GM19372 (cell line): ENCODE data around the gene AVP.
"Not testable (repeated sequence)": the region's sequence is repeated elsewhere in the genome, so short reads cannot be mapped to it uniquely, and the experiment has no call there.

Experiments used
- ATAC-seq: cut with Tn5 transposase; IDR thresholded peaks from one replicate; pipeline ENCODE4 v1.9.1; 2021; ENCODE audit warnings: mild to moderate bottlenecking, low read depth, moderate library complexity; ENCODE audit not compliant: unreplicated experiment

Gene AVP

GRCh38 chr20:3084283-3084985 lies at the start of gene AVP:
AVP (minus strand) TSS chr20:3084724; CDS start chr20:3084674, 50 bp downstream.
- no peak for ATAC-seq

- ATAC-seq: no peak
Observed at GRCh38 chr20:3134151-3134550, 49.6 kb upstream of the AVP start.

- no peak for ATAC-seq
Observed at GRCh38 chr20:3133155-3133554, 48.6 kb upstream of the AVP start.

GRCh38 chr20:3130051-3130600 lies 45.6 kb upstream of the AVP start:
- ATAC-seq: no peak

- no peak for ATAC-seq
Observed at GRCh38 chr20:3129094-3129493, 44.6 kb upstream of the AVP start.

GRCh38 chr20:3128275-3128984 lies 43.9 kb upstream of the AVP start:
- ATAC-seq: no peak

- no peak for ATAC-seq
Observed at GRCh38 chr20:3126527-3126859, 42.0 kb upstream of the AVP start.

GRCh38 chr20:3125776-3126526 lies 41.4 kb upstream of the AVP start:
- not testable (repeated sequence) for ATAC-seq

GRCh38 chr20:3124773-3125560 lies 40.4 kb upstream of the AVP start:
- ATAC-seq: not testable (repeated sequence)

GRCh38 chr20:3124163-3124562 lies 39.6 kb upstream of the AVP start:
- not testable (repeated sequence) for ATAC-seq

- ATAC-seq: no peak
Observed at GRCh38 chr20:3123542-3123941, 39.0 kb upstream of the AVP start.

GRCh38 chr20:3121955-3122610 lies 37.6 kb upstream of the AVP start:
- ATAC-seq: no peak

GRCh38 chr20:3121271-3121911 lies 36.9 kb upstream of the AVP start:
- ATAC-seq: no peak

- no peak for ATAC-seq
Observed at GRCh38 chr20:3119044-3119443, 34.5 kb upstream of the AVP start.

- not testable (repeated sequence) for ATAC-seq
Observed at GRCh38 chr20:3117839-3118379, 33.4 kb upstream of the AVP start.

- ATAC-seq: no peak
Observed at GRCh38 chr20:3116341-3116740, 31.8 kb upstream of the AVP start.

GRCh38 chr20:3115190-3116107 lies 30.9 kb upstream of the AVP start:
- ATAC-seq: no peak

- ATAC-seq: no peak
Observed at GRCh38 chr20:3111995-3112394, 27.5 kb upstream of the AVP start.
